ENCODE results near the gene EDN1.

DNA sequence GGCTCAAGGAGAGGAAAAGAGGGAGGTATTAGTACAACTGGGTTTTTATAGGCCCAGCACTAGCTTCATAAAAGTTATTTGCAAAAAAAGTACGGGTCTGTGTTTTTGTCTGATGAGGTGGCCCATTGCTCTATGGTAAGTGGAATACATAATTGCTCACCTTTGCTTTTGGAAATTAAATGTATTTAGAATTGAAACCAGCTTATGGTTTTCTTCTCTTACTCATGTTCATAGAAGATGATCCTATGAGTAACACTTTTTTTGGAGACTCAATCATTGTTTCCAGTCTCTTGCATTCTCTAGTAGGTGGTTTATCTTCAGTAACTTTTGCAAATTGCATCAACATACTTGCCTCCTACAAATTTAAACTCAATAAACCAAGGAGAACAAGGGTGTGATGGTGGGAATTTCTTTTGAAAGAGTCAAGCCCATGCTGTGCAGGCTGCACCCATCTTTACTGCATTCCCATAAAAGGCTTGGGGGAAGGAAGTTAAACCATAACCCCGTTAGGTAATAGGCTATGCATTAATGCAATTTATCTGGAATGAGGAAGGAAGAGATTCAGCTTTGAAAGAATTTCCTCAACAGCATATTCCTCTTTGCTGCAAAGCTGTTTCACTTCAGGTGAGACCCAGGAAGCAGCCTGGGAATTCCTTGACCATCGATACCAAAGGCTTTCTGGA lies 48.5 kb upstream of the EDN1 start:
- TF ChIP-seq, protein P1, sequence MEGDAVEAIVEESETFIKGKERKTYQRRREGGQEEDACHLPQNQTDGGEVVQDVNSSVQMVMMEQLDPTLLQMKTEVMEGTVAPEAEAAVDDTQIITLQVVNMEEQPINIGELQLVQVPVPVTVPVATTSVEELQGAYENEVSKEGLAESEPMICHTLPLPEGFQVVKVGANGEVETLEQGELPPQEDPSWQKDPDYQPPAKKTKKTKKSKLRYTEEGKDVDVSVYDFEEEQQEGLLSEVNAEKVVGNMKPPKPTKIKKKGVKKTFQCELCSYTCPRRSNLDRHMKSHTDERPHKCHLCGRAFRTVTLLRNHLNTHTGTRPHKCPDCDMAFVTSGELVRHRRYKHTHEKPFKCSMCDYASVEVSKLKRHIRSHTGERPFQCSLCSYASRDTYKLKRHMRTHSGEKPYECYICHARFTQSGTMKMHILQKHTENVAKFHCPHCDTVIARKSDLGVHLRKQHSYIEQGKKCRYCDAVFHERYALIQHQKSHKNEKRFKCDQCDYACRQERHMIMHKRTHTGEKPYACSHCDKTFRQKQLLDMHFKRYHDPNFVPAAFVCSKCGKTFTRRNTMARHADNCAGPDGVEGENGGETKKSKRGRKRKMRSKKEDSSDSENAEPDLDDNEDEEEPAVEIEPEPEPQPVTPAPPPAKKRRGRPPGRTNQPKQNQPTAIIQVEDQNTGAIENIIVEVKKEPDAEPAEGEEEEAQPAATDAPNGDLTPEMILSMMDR (optimal IDR thresholded peaks at IDR 0.05 in 1 of 3, IDR thresholded peaks at IDR 0.05 in 1 of 3, conservative IDR thresholded peaks at IDR 0.05 in 1 of 3; ENCODE audit: extremely low read depth in 1 of 3, insufficient read depth in 2 of 3, low read length in 3 of 3) = no peak
- no peak for TF ChIP-seq EZH2 (IDR thresholded peaks at IDR 0.05; ENCODE audit: low read length)
